ENCODE measurements around the gene PHLPP2. TPM values are rescaled to one million over a fixed set of nuclear protein-coding genes. Genes with fewer than 3 reads are reported as not detected.

PHLPP2 gene
- total RNA-seq, 1 experiment from 2014 or later = 13.1 TPM

DNA sequence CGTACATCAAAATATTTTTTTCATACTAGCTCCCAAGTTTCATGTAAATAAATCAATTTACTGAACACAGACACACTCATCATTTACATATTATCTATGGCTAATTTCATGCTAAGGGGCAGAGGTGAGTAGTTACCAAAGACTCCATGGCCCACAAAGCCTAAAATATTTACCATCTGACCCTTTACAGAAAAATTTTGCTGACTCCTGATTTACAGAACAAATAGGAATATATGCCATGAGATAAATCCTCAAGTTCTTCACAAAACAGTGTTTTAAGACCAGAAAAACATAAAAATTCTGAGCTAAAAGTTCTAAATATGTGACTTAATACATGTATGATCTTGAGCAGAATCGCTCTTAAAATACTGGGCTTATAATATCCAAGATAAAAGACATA lies 36.6 kb upstream of the PHLPP2 start:
- Histone ChIP-seq H3K36me3 (ENCODE audit: control insufficient read depth, insufficient read depth, low read length) (peaks cover 6% of the 10 kb centered on the region), H3K4me3 (ENCODE audit: low read depth in 2 of 2, low read length in 2 of 2) (no peak overlapping the region), H3K27me3 (ENCODE audit: control insufficient read depth, insufficient read depth, low read length) (no peaks in the 10 kb centered on the region), H3K27ac (ENCODE audit: low read length) (no peak overlapping the region), H3K4me1 (ENCODE audit: control insufficient read depth, insufficient read depth, low read length) (no peaks in the 10 kb centered on the region), H3K9me3 (ENCODE audit: control insufficient read depth, insufficient read depth, low read depth, low read length) (no peaks in the 10 kb centered on the region)
- CTCF ChIA-PET = interaction anchor here (0.7 kb wide), 1 partner anchor 19 kb away, joined by 3 read pairs; no protein-coding TSS in a partner anchor
- BruUV-seq (replicated peaks) = no TSS peak
- ATAC-seq (no peak), DNase-seq (ENCODE audit: low read depth, low spot score) (no peak)
- intact Hi-C loops (cut with micrococcal nuclease; ENCODE audit: unreplicated experiment) = no loop called here
- in situ Hi-C loops (cut with HindIII; ENCODE audit: low pct_unique_long_range_greater_than_20kb, low sequenced_read_pairs) = no loop called here
- POLR2A ChIA-PET = interaction anchor here (0.7 kb wide), 1 partner anchor 125 kb away, joined by 5 read pairs; no protein-coding TSS in a partner anchor
- TF ChIP-seq, protein P1, sequence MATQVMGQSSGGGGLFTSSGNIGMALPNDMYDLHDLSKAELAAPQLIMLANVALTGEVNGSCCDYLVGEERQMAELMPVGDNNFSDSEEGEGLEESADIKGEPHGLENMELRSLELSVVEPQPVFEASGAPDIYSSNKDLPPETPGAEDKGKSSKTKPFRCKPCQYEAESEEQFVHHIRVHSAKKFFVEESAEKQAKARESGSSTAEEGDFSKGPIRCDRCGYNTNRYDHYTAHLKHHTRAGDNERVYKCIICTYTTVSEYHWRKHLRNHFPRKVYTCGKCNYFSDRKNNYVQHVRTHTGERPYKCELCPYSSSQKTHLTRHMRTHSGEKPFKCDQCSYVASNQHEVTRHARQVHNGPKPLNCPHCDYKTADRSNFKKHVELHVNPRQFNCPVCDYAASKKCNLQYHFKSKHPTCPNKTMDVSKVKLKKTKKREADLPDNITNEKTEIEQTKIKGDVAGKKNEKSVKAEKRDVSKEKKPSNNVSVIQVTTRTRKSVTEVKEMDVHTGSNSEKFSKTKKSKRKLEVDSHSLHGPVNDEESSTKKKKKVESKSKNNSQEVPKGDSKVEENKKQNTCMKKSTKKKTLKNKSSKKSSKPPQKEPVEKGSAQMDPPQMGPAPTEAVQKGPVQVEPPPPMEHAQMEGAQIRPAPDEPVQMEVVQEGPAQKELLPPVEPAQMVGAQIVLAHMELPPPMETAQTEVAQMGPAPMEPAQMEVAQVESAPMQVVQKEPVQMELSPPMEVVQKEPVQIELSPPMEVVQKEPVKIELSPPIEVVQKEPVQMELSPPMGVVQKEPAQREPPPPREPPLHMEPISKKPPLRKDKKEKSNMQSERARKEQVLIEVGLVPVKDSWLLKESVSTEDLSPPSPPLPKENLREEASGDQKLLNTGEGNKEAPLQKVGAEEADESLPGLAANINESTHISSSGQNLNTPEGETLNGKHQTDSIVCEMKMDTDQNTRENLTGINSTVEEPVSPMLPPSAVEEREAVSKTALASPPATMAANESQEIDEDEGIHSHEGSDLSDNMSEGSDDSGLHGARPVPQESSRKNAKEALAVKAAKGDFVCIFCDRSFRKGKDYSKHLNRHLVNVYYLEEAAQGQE (IDR thresholded peaks at IDR 0.05; ENCODE audit: insufficient read depth in 1 of 2, low read depth in 2 of 2, low read length in 1 of 2) = no peak
- TF ChIP-seq TCF7L2 (IDR thresholded peaks at IDR 0.05; ENCODE audit: low read depth, low read length) (no peak), SIN3A (IDR thresholded peaks at IDR 0.05; ENCODE audit: borderline replicate concordance, insufficient read depth, low read depth, low read length) (no peak), POLR2AphosphoS5 (IDR thresholded peaks at IDR 0.05; ENCODE audit: low read depth, low read length) (no peak)
- TF ChIP-seq, protein P2, sequence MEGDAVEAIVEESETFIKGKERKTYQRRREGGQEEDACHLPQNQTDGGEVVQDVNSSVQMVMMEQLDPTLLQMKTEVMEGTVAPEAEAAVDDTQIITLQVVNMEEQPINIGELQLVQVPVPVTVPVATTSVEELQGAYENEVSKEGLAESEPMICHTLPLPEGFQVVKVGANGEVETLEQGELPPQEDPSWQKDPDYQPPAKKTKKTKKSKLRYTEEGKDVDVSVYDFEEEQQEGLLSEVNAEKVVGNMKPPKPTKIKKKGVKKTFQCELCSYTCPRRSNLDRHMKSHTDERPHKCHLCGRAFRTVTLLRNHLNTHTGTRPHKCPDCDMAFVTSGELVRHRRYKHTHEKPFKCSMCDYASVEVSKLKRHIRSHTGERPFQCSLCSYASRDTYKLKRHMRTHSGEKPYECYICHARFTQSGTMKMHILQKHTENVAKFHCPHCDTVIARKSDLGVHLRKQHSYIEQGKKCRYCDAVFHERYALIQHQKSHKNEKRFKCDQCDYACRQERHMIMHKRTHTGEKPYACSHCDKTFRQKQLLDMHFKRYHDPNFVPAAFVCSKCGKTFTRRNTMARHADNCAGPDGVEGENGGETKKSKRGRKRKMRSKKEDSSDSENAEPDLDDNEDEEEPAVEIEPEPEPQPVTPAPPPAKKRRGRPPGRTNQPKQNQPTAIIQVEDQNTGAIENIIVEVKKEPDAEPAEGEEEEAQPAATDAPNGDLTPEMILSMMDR (IDR thresholded peaks at IDR 0.05) = no peak

DNA sequence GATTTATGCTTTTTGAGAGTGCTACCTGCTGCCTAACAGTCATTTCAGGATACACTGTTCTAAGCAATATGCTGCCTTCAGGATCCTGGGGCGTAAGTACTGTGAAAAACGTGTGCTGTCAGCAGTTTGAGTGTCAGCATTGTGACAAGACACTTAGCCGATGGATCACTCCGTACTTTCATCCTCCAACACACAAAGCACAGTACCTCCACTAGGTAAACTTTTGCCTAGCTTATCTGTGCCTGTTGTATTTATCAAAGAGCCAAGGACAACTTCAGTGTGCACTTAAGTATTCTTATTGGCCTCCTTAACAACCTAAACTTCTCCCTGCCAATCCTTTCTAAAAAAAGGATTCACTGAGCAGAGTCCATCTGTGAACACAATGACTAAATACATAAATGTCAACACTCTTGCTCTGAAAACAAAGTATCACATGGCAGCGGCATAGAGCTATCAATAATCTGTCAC lies 33.8 kb upstream of the PHLPP2 start:
- H3K27ac ChIP-seq (ENCODE audit: low read length) = no peak overlapping the region
- BruUV-seq (replicated peaks) = no TSS peak
- no peak overlapping the region for H3K4me3 ChIP-seq (ENCODE audit: low read depth in 2 of 2, low read length in 2 of 2)
- ChIA-PET CTCF (no interaction called here), POLR2A (interaction anchor here (0.6 kb wide), 1 partner anchor 1310 kb away, joined by 4 read pairs; no protein-coding TSS in a partner anchor)
- DNase-seq (ENCODE audit: low read depth, low spot score) (no peak), ATAC-seq (no peak)
- TF ChIP-seq, protein P2 (IDR thresholded peaks at IDR 0.05) = no peak
- TF ChIP-seq, protein P1 (IDR thresholded peaks at IDR 0.05; ENCODE audit: insufficient read depth in 1 of 2, low read depth in 2 of 2, low read length in 1 of 2) = no peak
- H3K4me1 ChIP-seq (ENCODE audit: control insufficient read depth, insufficient read depth, low read length) = no peaks in the 10 kb centered on the region
- no peaks in the 10 kb centered on the region for H3K9me3 ChIP-seq (ENCODE audit: control insufficient read depth, insufficient read depth, low read depth, low read length)
- intact Hi-C loops (cut with micrococcal nuclease; ENCODE audit: unreplicated experiment) (no loop called here), in situ Hi-C loops (cut with HindIII; ENCODE audit: low pct_unique_long_range_greater_than_20kb, low sequenced_read_pairs) (no loop called here)
- peaks cover 4% of the 10 kb centered on the region for H3K36me3 ChIP-seq (ENCODE audit: control insufficient read depth, insufficient read depth, low read length)
- no peaks in the 10 kb centered on the region for H3K27me3 ChIP-seq (ENCODE audit: control insufficient read depth, insufficient read depth, low read length)

All from Panc1 (cell line).